Measurements from ENCODE around the gene SDC1. TPM values are rescaled to one million over a fixed set of nuclear protein-coding genes. Genes with fewer than 3 reads are reported as not detected.

SDC1 gene
- total and polyA plus RNA-seq, 8 donors, result 16.0 to 140 (median 45.0) TPM

DNA sequence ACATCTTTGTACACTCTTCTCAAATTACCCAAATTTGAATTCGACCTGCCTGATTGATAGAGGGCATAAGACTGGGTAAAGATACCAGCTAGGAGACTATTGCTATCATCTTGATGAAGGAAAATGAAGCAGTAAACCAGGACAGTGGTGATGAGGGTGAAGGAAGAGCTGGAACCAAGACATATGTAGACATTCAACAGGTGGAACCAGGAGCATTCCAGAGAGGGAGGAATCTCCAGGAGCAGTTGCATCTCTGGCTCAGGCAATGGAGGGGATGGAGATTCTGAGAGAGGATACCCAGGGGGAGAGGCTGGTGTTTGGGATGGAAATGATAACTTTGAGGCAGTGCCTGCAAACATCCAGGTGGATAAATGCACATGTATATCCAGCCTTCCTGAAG, 41.6 kb downstream of the SDC1 start:
- WGBS, 5 donors, result 64 to 75% (median 66%) methylated on average over 1 of the region's 1 CpG
- intact Hi-C loops (cut with DNase I; ENCODE audit: low total_unique reads), result no loop called here
- TF ChIP-seq POLR2AphosphoS5 (IDR thresholded peaks at IDR 0.05), result no peak
- TF ChIP-seq POLR2A (IDR thresholded peaks at IDR 0.05), result no peak
- TF ChIP-seq, protein P1, sequence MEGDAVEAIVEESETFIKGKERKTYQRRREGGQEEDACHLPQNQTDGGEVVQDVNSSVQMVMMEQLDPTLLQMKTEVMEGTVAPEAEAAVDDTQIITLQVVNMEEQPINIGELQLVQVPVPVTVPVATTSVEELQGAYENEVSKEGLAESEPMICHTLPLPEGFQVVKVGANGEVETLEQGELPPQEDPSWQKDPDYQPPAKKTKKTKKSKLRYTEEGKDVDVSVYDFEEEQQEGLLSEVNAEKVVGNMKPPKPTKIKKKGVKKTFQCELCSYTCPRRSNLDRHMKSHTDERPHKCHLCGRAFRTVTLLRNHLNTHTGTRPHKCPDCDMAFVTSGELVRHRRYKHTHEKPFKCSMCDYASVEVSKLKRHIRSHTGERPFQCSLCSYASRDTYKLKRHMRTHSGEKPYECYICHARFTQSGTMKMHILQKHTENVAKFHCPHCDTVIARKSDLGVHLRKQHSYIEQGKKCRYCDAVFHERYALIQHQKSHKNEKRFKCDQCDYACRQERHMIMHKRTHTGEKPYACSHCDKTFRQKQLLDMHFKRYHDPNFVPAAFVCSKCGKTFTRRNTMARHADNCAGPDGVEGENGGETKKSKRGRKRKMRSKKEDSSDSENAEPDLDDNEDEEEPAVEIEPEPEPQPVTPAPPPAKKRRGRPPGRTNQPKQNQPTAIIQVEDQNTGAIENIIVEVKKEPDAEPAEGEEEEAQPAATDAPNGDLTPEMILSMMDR (IDR thresholded peaks at IDR 0.05), result no peak
- TF ChIP-seq EP300 (IDR thresholded peaks at IDR 0.05), result no peak

DNA sequence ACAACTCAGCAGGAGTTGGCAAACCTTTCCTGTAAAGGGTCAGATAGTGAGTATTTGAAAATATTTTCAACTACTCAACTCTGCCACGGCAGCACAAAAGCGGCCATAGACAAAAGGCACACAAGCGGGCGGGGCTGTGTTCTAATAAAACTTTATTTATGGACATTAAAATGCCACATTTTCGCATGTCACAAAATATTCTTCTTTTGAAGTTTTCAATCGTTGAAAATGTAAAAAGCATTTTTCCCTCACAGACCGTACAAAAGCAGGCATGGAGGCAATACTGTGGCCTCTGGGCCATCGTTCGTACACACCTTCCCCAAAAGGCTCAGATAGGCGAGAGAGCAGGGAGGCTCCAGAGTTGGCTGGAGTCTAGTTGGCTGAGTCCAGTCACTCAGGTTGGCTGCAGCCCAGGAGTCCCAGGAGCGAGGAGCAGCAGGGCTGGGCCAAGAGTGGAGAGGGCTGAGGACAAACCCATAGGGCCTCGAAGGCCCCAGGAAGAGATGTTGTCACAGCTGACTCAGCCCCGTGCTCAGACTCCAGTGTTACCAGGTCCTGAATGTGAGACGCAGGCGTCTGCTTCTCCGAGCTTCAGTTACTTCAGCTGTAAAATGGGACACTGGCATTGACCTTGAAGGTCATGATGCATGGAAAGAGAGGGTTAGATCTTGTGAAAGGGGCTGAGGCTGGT, 42.5 kb downstream of the SDC1 start:
- intact Hi-C loops (cut with DNase I; ENCODE audit: low total_unique reads), result no loop called here

More for the DNA sequence above, 41.6 kb downstream of the SDC1 start:
- H3K36me3 ChIP-seq, result no peaks in the 10 kb centered on the region
- no peaks in the 10 kb centered on the region for H3K9me3 ChIP-seq
- peaks cover 33 to 75% (median 49%) of the 10 kb centered on the region in 4 donors for H3K4me1 ChIP-seq
- no peak overlapping the region for H3K4me3 ChIP-seq
- peak overlapping the region; percentile 70 to 89 (median 75) for H3K27ac ChIP-seq
- H3K27me3 ChIP-seq, result no peaks in the 10 kb centered on the region
- DNase-seq, result no peak

DNA sequence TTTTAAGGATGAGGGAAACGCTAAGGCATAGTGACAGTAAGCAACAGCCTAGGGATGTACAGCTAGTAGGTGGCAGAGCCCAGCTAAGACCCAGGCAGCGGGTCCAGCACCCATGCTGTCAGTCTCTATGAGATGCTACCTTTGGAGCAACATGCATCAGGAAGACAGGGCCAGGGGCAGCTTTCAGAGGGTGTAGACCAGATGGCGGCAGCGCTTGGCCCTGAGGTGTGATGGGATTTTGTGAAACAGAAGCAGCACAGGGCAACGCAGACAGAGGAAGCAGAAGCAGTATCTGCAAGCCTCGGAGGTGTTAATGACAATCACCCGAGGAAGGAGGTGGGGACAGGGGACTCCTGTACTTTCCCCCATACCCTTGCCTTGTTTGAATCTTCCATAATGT, 43.2 kb downstream of the SDC1 start:
- intact Hi-C loops (cut with DNase I; ENCODE audit: low total_unique reads), result no loop called here
- TF ChIP-seq POLR2A (IDR thresholded peaks at IDR 0.05), result no peak
- no peaks in the 10 kb centered on the region for H3K36me3 ChIP-seq
- H3K27me3 ChIP-seq, result no peaks in the 10 kb centered on the region
- WGBS, 5 donors, result 90 to 94% (median 92%) methylated on average over 7 of the region's 7 CpGs
- H3K4me1 ChIP-seq, result peaks cover 33 to 78% (median 50%) of the 10 kb centered on the region in 4 donors
- DNase-seq, result no peak
- H3K4me3 ChIP-seq, result no peak overlapping the region
- H3K27ac ChIP-seq, result peak overlapping the region; percentile 47 to 89 (median 58)
- H3K9me3 ChIP-seq, result no peaks in the 10 kb centered on the region

More for the DNA sequence above, 42.5 kb downstream of the SDC1 start:
- Histone ChIP-seq H3K4me1 (peaks cover 33 to 78% (median 51%) of the 10 kb centered on the region in 4 donors), H3K9me3 (no peaks in the 10 kb centered on the region), H3K4me3 (no peak overlapping the region), H3K27ac (peak overlapping the region; percentile 48 to 89 (median 70)), H3K36me3 (no peaks in the 10 kb centered on the region), H3K27me3 (no peaks in the 10 kb centered on the region)
- WGBS, 5 donors, result 60 to 75% (median 62%) methylated on average over 16 of the region's 16 CpGs
- TF ChIP-seq, protein P1 (IDR thresholded peaks at IDR 0.05), result no peak
- TF ChIP-seq POLR2AphosphoS5 (IDR thresholded peaks at IDR 0.05), result peak in 2 of 3 donors; percentile 55 to 69
- DNase-seq, result peak in 1 of 2 donors; percentile 95

DNA sequence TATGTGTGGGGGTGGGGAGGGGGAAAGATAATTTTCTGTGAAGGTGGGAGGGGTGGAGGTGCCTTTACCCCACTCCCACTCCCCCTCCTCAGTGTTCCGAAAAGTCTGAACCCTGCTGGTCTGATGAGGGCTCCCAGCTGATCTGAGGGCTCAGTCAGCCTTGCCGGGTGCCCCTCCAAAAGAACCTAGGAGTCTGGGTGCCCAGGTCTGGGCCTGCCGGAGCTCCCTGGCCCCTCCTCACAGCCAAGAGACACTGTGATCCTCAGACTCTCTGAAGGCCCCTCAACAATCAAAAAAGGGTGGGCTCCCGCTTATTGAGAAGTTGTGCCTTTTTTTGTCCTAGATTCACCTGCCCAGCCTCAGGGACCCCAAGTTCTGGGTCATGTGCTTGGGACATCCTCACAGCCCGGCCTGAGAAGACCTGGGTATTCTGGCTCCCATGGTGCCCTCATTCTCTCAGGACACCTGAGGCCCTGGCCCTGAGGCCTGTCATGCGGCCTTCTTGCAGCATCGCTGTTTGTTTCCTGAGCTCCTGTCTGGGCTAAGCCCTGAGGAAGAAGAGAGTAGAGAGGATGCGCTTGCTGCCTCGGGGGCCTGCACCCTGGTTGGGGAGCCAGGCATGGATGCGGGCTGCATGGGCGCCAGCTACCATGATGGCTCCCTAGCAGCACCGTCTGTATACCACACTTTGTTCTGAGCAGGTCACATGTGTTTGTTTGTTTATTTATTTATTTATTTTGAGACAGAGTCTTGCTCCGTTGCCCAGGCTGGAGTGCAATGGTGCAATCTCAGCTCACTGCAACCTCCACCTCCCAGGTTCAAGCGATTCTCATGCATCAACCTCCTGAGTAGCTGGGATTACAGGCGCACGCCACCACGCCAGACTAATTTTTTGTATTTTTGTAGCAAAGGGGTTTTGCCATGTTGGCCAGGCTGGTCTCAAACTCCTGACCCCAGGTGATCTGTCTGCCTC, 44.0 kb downstream of the SDC1 start:
- Histone ChIP-seq H3K36me3 (no peaks in the 10 kb centered on the region), H3K27ac (peak overlapping the region; percentile 82 to 89 (median 83)), H3K4me1 (peaks cover 30 to 75% (median 49%) of the 10 kb centered on the region in 4 donors), H3K27me3 (no peaks in the 10 kb centered on the region), H3K4me3 (no peak overlapping the region), H3K9me3 (no peaks in the 10 kb centered on the region)
- 94 to 98% (median 95%) methylated on average over 16 to 17 of the region's 17 CpGs for WGBS, 5 donors
- intact Hi-C loops (cut with DNase I; ENCODE audit: low total_unique reads), result no loop called here
- DNase-seq, result no peak
- no peak for TF ChIP-seq POLR2AphosphoS5 (IDR thresholded peaks at IDR 0.05)
- no peak for TF ChIP-seq POLR2A (IDR thresholded peaks at IDR 0.05)
- no peak for TF ChIP-seq EP300 (IDR thresholded peaks at IDR 0.05)
- TF ChIP-seq, protein P1 (IDR thresholded peaks at IDR 0.05), result no peak
